ENCODE measurements around the gene ACCSL.

DNA sequence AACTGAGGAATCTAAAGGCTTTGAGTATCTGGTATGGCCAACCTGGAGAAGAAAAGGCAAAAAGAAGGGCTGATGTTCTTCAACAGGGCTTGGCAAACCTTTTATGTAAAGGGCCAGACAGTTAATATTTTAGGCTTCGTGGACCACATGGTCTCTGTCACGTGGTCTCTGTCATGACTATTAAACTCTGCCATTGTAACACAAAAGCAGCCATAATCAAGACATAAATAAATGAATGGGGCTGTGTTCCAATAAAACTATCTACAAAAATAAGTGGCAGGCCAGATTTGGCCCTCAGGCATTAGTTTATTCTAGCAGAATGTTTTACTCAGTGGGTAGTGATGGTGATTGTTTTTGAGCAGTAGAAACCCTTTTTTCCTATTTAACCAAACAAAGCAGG lies 483 bp upstream of the ACCSL start:
- TF ChIP-seq CTCF (IDR thresholded peaks at IDR 0.05) (no peak), POLR2A (IDR thresholded peaks at IDR 0.05) (no peak)
